Endothelial cell of umbilical vein (primary cell): ENCODE measurements around the gene TPPP2. TPM values are rescaled to one million over a fixed set of nuclear protein-coding genes. Genes with fewer than 3 reads are reported as not detected.

Source experiments
- BruUV-seq: library from RNA; stranded (reverse); fragments of 400-500 nt; replicated peaks from 2 replicates; lab custom pipeline; 2021; lab: Mats Ljungman, UMichigan
- CTCF ChIA-PET: fragments of 300-600, 350-600 bp; sonication (Branson Sonifier 250); formaldehyde crosslinking; loops from one replicate; lab custom pipeline; 2021; ENCODE audit warnings: antibody characterized with exemption, inconsistent platforms; lab: Charles Lee
- POLR2A ChIA-PET: fragments of 300-600, 350-600 bp; sonication (Branson Sonifier 250); formaldehyde crosslinking; loops from one replicate; lab custom pipeline; 2021; ENCODE audit warnings: antibody characterized with exemption, inconsistent platforms; lab: Charles Lee
- DNase-seq: peaks from one replicate; pipeline ENCODE4 v3.0.0-alpha.2; 2011; ENCODE audit warnings: low read depth, low spot score
- FAIRE-seq: peaks from 2 replicates; lab custom pipeline; 2011; peaks lifted over from hg19 to GRCh38; lab: Jason Lieb, UNC
- H2AFZ ChIP-seq: 2 replicates; pipeline ENCODE4 v1.6.0; 2012; ENCODE audit warnings: low read depth, low read length, control low read depth, inconsistent platforms
- H3K27ac ChIP-seq: 2 replicates; pipeline ENCODE4 v1.5.1; 2011; ENCODE audit warnings: low read depth, mild to moderate bottlenecking, control low read depth, low read length, moderate library complexity; ENCODE audit not compliant: insufficient read depth
- H3K27me3 ChIP-seq, 2 experiments: 2 replicates each; pipeline versions ENCODE4 v1.6.0 to v1.6.1; 2011; ENCODE audit warnings: low read length in 2 of 2, mixed read lengths in 1 of 2; ENCODE audit not compliant: control insufficient read depth in 2 of 2, insufficient read depth in 2 of 2
- H3K36me3 ChIP-seq, 2 experiments: 2 replicates in 1 of 2; 3 replicates in 1 of 2; pipeline ENCODE4 v1.5.1; 2011; ENCODE audit warnings: low read length in 2 of 2, mild to moderate bottlenecking in 1 of 2, moderate library complexity in 1 of 2; ENCODE audit not compliant: control insufficient read depth in 2 of 2, insufficient read depth in 2 of 2; ENCODE audit errors: extremely low read depth in 1 of 2
- H3K4me1 ChIP-seq: 3 replicates; pipeline ENCODE4 v1.5.1; 2011; ENCODE audit warnings: mild to moderate bottlenecking, low read length; ENCODE audit not compliant: control insufficient read depth, insufficient read depth; ENCODE audit errors: extremely low read depth
- H3K4me2 ChIP-seq: 2 replicates; pipeline ENCODE4 v1.6.1; 2011; ENCODE audit warnings: low read length, control low read depth, mixed read lengths; ENCODE audit not compliant: insufficient read depth
- H3K4me3 ChIP-seq, 3 experiments: fragments of 200-600 bp in 1 of 3; sonication (generic), shearing (Covaris generic) in 1 of 3; replicated peaks in 1 of 3; 2 replicates each; pipeline ENCODE4 v1.5.1; 2011 to 2016; ENCODE audit warnings: control low read depth in 3 of 3, low read length in 3 of 3, mild to moderate bottlenecking in 2 of 3, inconsistent platforms in 1 of 3, low read depth in 1 of 3, moderate library complexity in 1 of 3; ENCODE audit not compliant: insufficient read depth in 1 of 3
- H3K79me2 ChIP-seq: 2 replicates; pipeline ENCODE4 v1.6.0; 2012; ENCODE audit warnings: low read length, inconsistent platforms; ENCODE audit not compliant: control insufficient read depth, insufficient read depth
- H3K9ac ChIP-seq: replicated peaks from 2 replicates; pipeline ENCODE3; 2011; ENCODE audit warnings: low read length, control low read depth; ENCODE audit not compliant: insufficient read depth; ENCODE audit errors: extremely low read depth
- H3K9me1 ChIP-seq: replicated peaks from 3 replicates; pipeline ENCODE4 v1.6.0; 2011; ENCODE audit warnings: mild to moderate bottlenecking, low read length; ENCODE audit not compliant: control insufficient read depth, insufficient read depth; ENCODE audit errors: extremely low read depth
- H3K9me3 ChIP-seq: replicated peaks from 2 replicates; pipeline ENCODE4 v1.5.1; 2012; ENCODE audit warnings: low read length, inconsistent platforms; ENCODE audit not compliant: control insufficient read depth, insufficient read depth
- H4K20me1 ChIP-seq: replicated peaks from 2 replicates; pipeline ENCODE3; 2011; ENCODE audit warnings: mild to moderate bottlenecking, low read length; ENCODE audit not compliant: control insufficient read depth, insufficient read depth; ENCODE audit errors: extremely low read depth
- CTCF ChIP-seq, 2 donors: IDR thresholded peaks; 1 replicate in 1 of 2; 2 replicates in 1 of 2; pipeline ENCODE4 v1.5.1; 2011; ENCODE audit warnings: low read length in 2 of 2, mild to moderate bottlenecking in 2 of 2, moderate library complexity in 2 of 2, control low read depth in 1 of 2, inconsistent platforms in 1 of 2, low read depth in 1 of 2; ENCODE audit not compliant: insufficient read depth in 1 of 2; ENCODE audit errors: extremely low read depth in 1 of 2
- EZH2 ChIP-seq: IDR thresholded peaks from 2 replicates; pipeline ENCODE4 v1.6.1; 2012; ENCODE audit warnings: borderline replicate concordance, low read depth, mild to moderate bottlenecking, moderate library complexity, low read length, inconsistent platforms; ENCODE audit not compliant: severe bottlenecking
- FOS ChIP-seq: IDR thresholded peaks from 2 replicates; pipeline ENCODE4 v1.6.1; 2011; ENCODE audit warnings: mild to moderate bottlenecking, low read length, moderate library complexity, borderline replicate concordance; ENCODE audit not compliant: insufficient read depth
- GATA2 ChIP-seq: IDR thresholded peaks from 2 replicates; pipeline ENCODE4 v1.7.0; 2011; ENCODE audit warnings: low read depth, mild to moderate bottlenecking, moderate library complexity, mixed read lengths, low read length; ENCODE audit not compliant: insufficient read length, insufficient read depth
- JUN ChIP-seq: IDR thresholded peaks from 2 replicates; pipeline ENCODE4 v1.6.1; 2011; ENCODE audit warnings: borderline replicate concordance, low read depth; ENCODE audit not compliant: insufficient read length, insufficient read depth
- MAX ChIP-seq: IDR thresholded peaks from 2 replicates; pipeline ENCODE4 v1.6.1; 2011; ENCODE audit not compliant: insufficient read depth, insufficient read length
- MYC ChIP-seq: IDR thresholded peaks from one replicate; pipeline ENCODE4 v1.6.1; 2011; ENCODE audit warnings: mild to moderate bottlenecking, low read depth, low read length
- POLR2A ChIP-seq: IDR thresholded peaks from 2 replicates; pipeline ENCODE4 v1.6.1; 2012; ENCODE audit warnings: low read depth, mild to moderate bottlenecking, control low read depth, low read length
- POLR2AphosphoS5 ChIP-seq: IDR thresholded peaks from 2 replicates; pipeline ENCODE4 v1.6.1; 2012; ENCODE audit warnings: low read depth, mild to moderate bottlenecking, control low read depth, low read length, moderate library complexity; ENCODE audit not compliant: insufficient read depth
- dilution Hi-C: fragments of 300-500 bp; cut with MboI; formaldehyde crosslinking; loops from one replicate; pipeline ENCODE4 v1.15.0; 2019; ENCODE audit warnings: low sequenced_read_pairs; ENCODE audit not compliant: extremely low pct_ligation_motif_present
- intact Hi-C: fragments of 100-400 bp; cut with micrococcal nuclease; formaldehyde crosslinking; loops from one replicate; pipeline ENCODE4 v1.10.0; 2022
- polyA plus RNA-seq, 4 experiments: library from polyadenylated mRNA; depleted of rRNA in 3 of 4; stranded (reverse) in 3 of 4; unstranded in 1 of 4; fragments of >200 nt; gene quantifications; 2 replicates each; pipeline versions ENCODE4 v1.2.1 to v1.2.3, GENCODE V29; 2011 to 2012; ENCODE audit warnings: missing spikeins in 1 of 4
- total RNA-seq: library from RNA; stranded (reverse); gene quantifications from 2 replicates; pipeline ENCODE4 v1.2.3, GENCODE V29; 2021

TPPP2 gene
- total and polyA plus RNA-seq, 2 donors (not counting 3 experiments of a cell fraction or from before 2014, with no cell fraction given): not detected

GRCh38 chr14:21072781-21073339 lies 42.8 kb downstream of the TPPP2 start:
- no peak for DNase-seq
- no peaks in the 10 kb centered on the region for H3K9me3 ChIP-seq
- no peak overlapping the region for H3K27ac ChIP-seq
- peaks cover 0 to 4% of the 10 kb centered on the region in 2 experiments for H3K36me3 ChIP-seq
- no TSS peak for BruUV-seq
- CTCF ChIA-PET: interaction anchor here (1.0 to 3.4 kb wide), 5 partner anchors 20 to 58 kb away, joined by 3 to 49 read pairs (median 33); no protein-coding TSS in a partner anchor
- TF ChIP-seq MAX (no peak), POLR2AphosphoS5 (no peak), MYC (no peak)
- H3K27me3 ChIP-seq: peaks cover 14 to 27% of the 10 kb centered on the region in 2 experiments
- POLR2A ChIA-PET: interaction anchor here (1.9 kb wide), 1 partner anchor 32 kb away, joined by 4 read pairs; no protein-coding TSS in a partner anchor
- no peaks in the 10 kb centered on the region for H3K9me1 ChIP-seq
- H4K20me1 ChIP-seq: no peaks in the 10 kb centered on the region
- H3K4me2 ChIP-seq: no peak overlapping the region
- H2AFZ ChIP-seq: no peak overlapping the region
- dilution Hi-C loops (no loop called here), intact Hi-C loops (no loop called here)
- FAIRE-seq: no peak
- peaks cover 10% of the 10 kb centered on the region for H3K4me1 ChIP-seq
- no peak overlapping the region for H3K9ac ChIP-seq
- H3K79me2 ChIP-seq: no peaks in the 10 kb centered on the region
- no peak overlapping the region for H3K4me3 ChIP-seq

GRCh38 chr14:21073921-21074320 lies 43.9 kb downstream of the TPPP2 start:
- no peaks in the 10 kb centered on the region for H3K9me3 ChIP-seq
- dilution Hi-C loops: no loop called here
- ChIA-PET POLR2A (no interaction called here), CTCF (interaction anchor here (1.7 to 1.8 kb wide), 2 partner anchors 30 to 59 kb away, joined by 5 to 7 read pairs; no protein-coding TSS in a partner anchor)
- no peak for TF ChIP-seq CTCF (IDR thresholded peaks at IDR 0.05; ENCODE audit: extremely low read depth in 1 of 2, insufficient read depth in 1 of 2, low read depth in 1 of 2, low read length in 2 of 2)
- TF ChIP-seq POLR2A: no peak
- TF ChIP-seq JUN: no peak
- no peak for TF ChIP-seq GATA2
- TF ChIP-seq MAX: no peak
- TF ChIP-seq FOS: no peak
- no peak for TF ChIP-seq EZH2
- TF ChIP-seq POLR2AphosphoS5: no peak
- TF ChIP-seq MYC: no peak
- H3K27me3 ChIP-seq: peaks cover 8 to 18% of the 10 kb centered on the region in 2 experiments
- no peak overlapping the region for H3K9ac ChIP-seq
- no peak for DNase-seq
- BruUV-seq: no TSS peak
- intact Hi-C loops: no loop called here
- no peak overlapping the region for H3K4me2 ChIP-seq
- no peaks in the 10 kb centered on the region for H3K9me1 ChIP-seq
- peaks cover 10% of the 10 kb centered on the region for H3K4me1 ChIP-seq
- H3K36me3 ChIP-seq: peaks cover 0 to 6% of the 10 kb centered on the region in 2 experiments
- H3K4me3 ChIP-seq: no peak overlapping the region
- no peaks in the 10 kb centered on the region for H3K79me2 ChIP-seq
- FAIRE-seq: no peak
- no peak overlapping the region for H3K27ac ChIP-seq
- no peaks in the 10 kb centered on the region for H4K20me1 ChIP-seq
- H2AFZ ChIP-seq: no peak overlapping the region
